MG63 (cell line): ENCODE data around the gene DNAJA4. TPM values are rescaled to one million over a fixed set of nuclear protein-coding genes. Genes with fewer than 3 reads are reported as not detected.

Experiments
- DNase-seq: peaks from one replicate; pipeline ENCODE4 v3.0.0-alpha.2; 2020
- H3K27me3 ChIP-seq: fragments of 250-450 bp; sonication (Bioruptor Pico); 2 replicates; pipeline ENCODE4 v1.5.1; 2020; ENCODE audit warnings: mild to moderate bottlenecking, moderate library complexity
- H3K36me3 ChIP-seq: fragments of 250-450 bp; sonication (Bioruptor Pico); 2 replicates; pipeline ENCODE4 v1.5.1; 2020; ENCODE audit warnings: mild to moderate bottlenecking, moderate library complexity
- H3K4me3 ChIP-seq: fragments of 250-450 bp; sonication (Bioruptor Pico); 2 replicates; pipeline ENCODE4 v1.5.1; 2020; ENCODE audit warnings: mild to moderate bottlenecking, moderate library complexity
- H3K9me3 ChIP-seq: fragments of 250-450 bp; sonication (Bioruptor Pico); 2 replicates; pipeline ENCODE4 v1.5.1; 2020; ENCODE audit warnings: mild to moderate bottlenecking, moderate library complexity
- total RNA-seq: library from RNA; depleted of rRNA; stranded (reverse); fragments of >200 nt; shearing (Covaris generic); gene quantifications from 2 replicates; pipeline ENCODE4 v1.2.3, GENCODE V29; 2014; ENCODE audit warnings: low replicate concordance; rRNA removed

DNAJA4 gene
- not detected in 2 replicates for total RNA-seq

- Histone ChIP-seq H3K27me3 (no peaks in the 10 kb centered on the region), H3K9me3 (no peaks in the 10 kb centered on the region), H3K36me3 (no peaks in the 10 kb centered on the region), H3K4me3 (no peak within 1 kb of the TSS)
- peak; percentile 9 for DNase-seq
These were observed at the start of gene DNAJA4 for GRCh38 chr15:78264304-78265136. Gene DNAJA4 (plus strand): TSS chr15:78264562. CDS start chr15:78264764, 202 bp downstream.

GRCh38 chr15:78216276-78217104, 47.9 kb upstream of the DNAJA4 start:
- peak; percentile 96 for DNase-seq
- Histone ChIP-seq H3K27me3 (no peaks in the 10 kb centered on the region), H3K4me3 (no peak overlapping the region), H3K36me3 (no peaks in the 10 kb centered on the region), H3K9me3 (no peaks in the 10 kb centered on the region)

DNA sequence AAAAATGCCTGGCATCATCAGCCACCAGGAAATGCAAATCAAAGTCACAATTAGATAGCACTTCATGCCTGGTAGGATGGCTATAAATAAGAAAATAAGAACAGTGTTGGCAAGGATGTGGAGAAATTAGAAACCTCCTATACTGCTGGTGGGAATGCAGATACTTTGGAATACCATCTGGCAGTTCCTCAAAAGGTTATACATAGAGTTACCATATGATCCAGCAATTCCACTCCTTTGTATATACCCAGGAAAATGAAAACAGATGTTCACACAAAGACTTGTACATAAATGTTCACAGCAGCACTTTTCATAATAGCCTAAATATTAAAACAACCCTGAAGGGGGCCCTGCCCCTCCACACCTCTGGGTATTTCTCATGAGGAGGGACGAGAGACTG, 43.6 kb upstream of the DNAJA4 start:
- Histone ChIP-seq H3K4me3 (no peak overlapping the region), H3K36me3 (no peaks in the 10 kb centered on the region), H3K9me3 (peaks cover 4% of the 10 kb centered on the region; the same call in 1 of the 2 replicates), H3K27me3 (no peaks in the 10 kb centered on the region)
- DNase-seq = no peak

DNA sequence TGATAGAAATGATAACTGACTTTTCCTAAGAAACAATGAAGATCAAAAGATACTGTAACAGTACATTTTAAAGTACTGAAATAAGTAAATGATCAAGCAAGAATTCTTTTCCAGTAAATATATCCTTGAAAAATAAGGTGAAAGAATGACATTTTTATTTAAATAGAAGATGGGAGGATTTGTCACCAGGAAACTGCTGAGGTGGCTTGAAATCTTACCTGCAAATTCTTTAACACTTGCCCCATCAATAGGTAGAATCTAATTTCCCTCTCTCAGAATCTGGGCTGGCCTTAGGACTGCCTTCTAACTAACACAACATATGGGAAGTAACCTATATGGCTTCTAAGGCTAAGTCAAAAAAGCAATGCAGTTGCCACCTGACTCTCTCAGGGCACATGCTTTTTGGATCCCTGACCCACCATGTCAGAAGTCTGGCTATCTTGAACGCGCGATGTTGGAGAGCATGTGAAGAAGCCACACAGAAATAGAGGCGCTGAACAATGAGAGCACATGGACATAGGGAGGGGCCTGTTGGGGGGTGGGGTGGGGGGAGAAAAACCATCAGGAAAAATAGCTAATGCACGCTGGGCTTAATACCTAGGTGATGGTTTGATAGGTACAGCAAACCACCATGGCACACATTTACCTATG, 41.5 kb upstream of the DNAJA4 start:
- H3K36me3 ChIP-seq = no peaks in the 10 kb centered on the region
- no peaks in the 10 kb centered on the region for H3K27me3 ChIP-seq
- H3K4me3 ChIP-seq = no peak overlapping the region
- no peak for DNase-seq
- H3K9me3 ChIP-seq = peaks cover 4% of the 10 kb centered on the region; the same call in 1 of the 2 replicates

DNA sequence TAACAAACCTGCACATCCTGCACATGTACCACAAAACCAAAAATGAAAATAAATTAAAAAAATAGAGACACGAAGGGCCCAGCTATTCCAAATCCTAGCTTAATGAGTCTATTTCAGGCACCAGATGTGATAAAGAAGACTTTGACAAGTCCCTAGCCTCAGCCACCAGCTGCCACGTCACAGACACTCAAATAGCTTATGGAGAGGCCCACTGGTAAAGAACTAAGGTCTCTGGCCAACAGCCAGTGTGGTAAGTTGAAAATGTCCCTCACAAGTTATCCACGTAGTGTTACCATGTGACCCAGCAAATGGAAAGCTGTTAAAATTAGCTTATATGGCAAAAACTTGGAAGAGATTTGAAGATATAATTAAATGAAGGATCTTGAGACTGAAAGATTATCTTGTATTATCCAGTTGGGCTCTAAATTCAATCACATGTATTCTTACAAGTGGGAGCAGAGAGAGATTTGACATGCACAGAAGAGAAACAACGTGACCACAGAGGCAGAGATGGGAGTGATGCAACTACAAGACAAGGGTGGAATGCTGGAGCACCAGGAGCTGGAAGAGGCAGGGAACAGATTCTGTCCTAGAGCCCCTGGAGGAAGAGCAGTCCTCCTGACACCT, 40.9 kb upstream of the DNAJA4 start:
- no peak for DNase-seq
- H3K27me3 ChIP-seq = no peaks in the 10 kb centered on the region
- no peaks in the 10 kb centered on the region for H3K36me3 ChIP-seq
- H3K9me3 ChIP-seq = peaks cover 4% of the 10 kb centered on the region; the same call in 1 of the 2 replicates
- no peak overlapping the region for H3K4me3 ChIP-seq

DNA sequence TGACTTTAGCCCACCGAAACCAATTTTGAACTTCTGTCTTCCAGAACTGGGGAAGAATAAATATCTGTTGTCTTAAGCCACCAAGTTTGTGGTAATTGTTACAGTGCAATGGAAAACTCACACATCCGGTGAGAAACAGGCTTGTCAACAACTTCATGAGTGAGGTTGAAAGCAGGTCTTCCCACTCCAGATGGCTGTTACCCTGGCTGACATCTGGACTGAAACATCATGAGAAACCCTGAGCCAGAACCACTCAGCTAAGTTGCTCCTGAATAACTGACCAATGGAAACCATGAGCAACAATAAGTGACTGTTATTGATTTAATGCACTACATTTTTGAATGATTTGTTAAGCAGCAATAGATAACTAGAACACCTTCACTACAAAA, 40.3 kb upstream of the DNAJA4 start:
- H3K27me3 ChIP-seq = no peaks in the 10 kb centered on the region
- H3K4me3 ChIP-seq = no peak overlapping the region
- DNase-seq = no peak
- H3K36me3 ChIP-seq = no peaks in the 10 kb centered on the region
- peaks cover 4% of the 10 kb centered on the region; the same call in 1 of the 2 replicates for H3K9me3 ChIP-seq

- Histone ChIP-seq H3K4me3 (no peak overlapping the region), H3K36me3 (no peaks in the 10 kb centered on the region), H3K9me3 (peaks cover 4% of the 10 kb centered on the region; the same call in 1 of the 2 replicates), H3K27me3 (no peaks in the 10 kb centered on the region)
- DNase-seq = peak; percentile 64
These were observed 38.4 kb upstream of the DNAJA4 start for GRCh38 chr15:78225783-78226541.

DNA sequence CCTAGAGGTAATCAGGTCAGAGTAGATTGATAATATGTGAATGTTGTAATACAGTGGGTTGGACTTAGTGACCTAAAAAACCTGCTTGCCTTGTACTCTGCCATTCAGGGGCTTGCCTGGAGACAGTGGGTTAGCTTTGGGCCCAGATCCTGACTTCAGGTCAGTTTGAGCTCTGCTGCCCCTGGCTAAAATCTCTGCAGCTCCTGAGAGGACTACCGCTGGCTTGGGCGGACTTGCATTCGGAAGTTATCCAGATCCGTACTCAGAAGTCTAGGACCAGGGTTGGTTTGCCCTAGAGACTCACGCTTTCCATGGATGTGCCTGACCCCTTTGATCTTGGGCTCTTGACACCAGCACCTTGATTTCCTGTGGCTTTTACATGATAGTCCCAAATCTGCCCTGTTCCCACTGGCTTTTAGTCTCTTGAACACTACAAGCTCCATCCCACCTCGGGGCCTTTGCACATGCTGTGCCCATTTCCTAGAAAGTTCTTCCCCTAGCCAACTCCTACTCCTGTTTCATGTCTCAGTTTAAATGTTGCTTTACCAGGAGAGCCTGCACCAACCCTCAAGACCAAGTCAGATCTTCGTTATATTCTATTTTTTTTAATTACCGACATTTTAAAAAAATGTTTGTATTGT, 35.9 kb upstream of the DNAJA4 start:
- DNase-seq = no peak
- Histone ChIP-seq H3K9me3 (peaks cover 4% of the 10 kb centered on the region; the same call in 1 of the 2 replicates), H3K4me3 (no peak overlapping the region), H3K36me3 (no peaks in the 10 kb centered on the region), H3K27me3 (no peaks in the 10 kb centered on the region)

DNA sequence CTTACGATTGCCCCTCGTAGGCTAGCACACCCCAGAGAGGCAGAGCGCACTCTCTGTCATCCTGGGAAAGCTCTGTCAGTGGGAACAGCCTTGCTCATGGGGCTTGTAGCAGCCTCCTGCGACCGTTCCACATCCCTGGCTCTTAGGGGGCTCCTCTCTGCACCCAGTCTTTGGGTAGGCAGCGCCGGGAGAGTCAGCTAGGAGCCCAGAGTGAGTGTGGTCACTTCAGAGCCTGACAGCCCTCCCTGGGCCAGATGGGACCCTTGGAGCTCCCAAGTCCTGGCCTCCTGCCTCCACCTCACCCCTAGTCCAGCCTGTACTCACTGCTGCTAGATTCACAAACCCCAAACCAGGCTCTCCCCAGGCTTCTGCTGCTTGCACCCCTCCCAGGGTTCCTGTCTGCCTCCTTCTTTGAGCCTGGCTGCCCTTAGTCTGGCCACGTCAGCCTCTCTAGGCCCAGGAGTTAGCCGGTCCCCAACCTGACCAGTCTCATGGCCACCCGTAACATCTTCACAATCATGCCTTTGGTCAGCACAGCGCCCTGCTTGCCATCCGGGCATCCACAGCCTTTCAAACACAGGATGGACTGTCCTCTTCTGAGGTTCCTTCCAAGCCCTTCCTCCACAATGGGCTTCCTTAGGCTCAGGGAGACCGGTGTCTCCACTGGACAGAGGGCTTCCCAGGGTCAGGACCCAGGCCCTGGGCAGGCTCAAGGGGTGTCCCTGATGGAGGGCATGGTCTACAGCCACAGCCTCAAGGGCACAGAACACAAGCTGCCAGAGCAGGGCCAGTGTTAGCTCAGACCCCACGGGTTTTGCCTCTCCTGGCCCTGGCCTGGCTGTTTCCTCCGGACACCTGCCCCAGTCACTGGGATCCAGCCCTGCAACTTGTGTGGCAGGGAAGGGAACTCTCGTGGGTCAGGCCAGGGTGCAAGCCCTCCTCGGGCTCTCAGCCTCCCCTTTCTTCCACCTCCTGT, 34.6 kb upstream of the DNAJA4 start:
- Histone ChIP-seq H3K9me3 (peaks cover 3% of the 10 kb centered on the region; the same call in 1 of the 2 replicates), H3K4me3 (no peak overlapping the region), H3K27me3 (no peaks in the 10 kb centered on the region), H3K36me3 (no peaks in the 10 kb centered on the region)
- DNase-seq = no peak

GRCh38 chr15:78232951-78233350, 31.4 kb upstream of the DNAJA4 start:
- Histone ChIP-seq H3K27me3 (no peaks in the 10 kb centered on the region), H3K36me3 (no peaks in the 10 kb centered on the region), H3K4me3 (no peak overlapping the region), H3K9me3 (no peaks in the 10 kb centered on the region)
- DNase-seq = no peak

DNA sequence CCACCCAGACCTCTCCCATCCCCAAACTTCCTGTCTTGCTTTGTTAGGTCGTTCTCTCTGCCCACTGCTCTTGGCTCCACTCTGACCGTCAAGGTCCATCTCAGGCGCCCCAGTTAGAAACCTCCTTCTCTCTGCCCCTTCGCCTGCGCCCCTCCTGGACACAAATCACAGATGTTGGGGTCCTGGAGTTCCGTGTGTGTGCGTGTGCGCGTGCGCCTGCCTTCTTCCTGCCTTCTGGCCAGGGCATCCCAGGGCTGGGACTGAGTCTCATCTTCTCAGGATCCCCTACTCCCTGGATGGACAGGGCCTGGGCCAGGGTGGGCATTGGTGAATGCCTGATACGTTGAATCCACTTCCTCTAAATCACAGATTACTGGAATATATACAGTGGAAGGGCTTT, 30.9 kb upstream of the DNAJA4 start:
- Histone ChIP-seq H3K36me3 (no peaks in the 10 kb centered on the region), H3K9me3 (no peaks in the 10 kb centered on the region), H3K27me3 (no peaks in the 10 kb centered on the region), H3K4me3 (no peak overlapping the region)
- no peak for DNase-seq

- H3K36me3 ChIP-seq = no peaks in the 10 kb centered on the region
- H3K9me3 ChIP-seq = no peaks in the 10 kb centered on the region
- no peaks in the 10 kb centered on the region for H3K27me3 ChIP-seq
- no peak for DNase-seq
- H3K4me3 ChIP-seq = no peak within 1 kb of the TSS
These were observed 29.8 kb upstream of the DNAJA4 start, which contains the start of gene ACSBG1 for GRCh38 chr15:78234515-78235040. Gene ACSBG1 (minus strand): TSS chr15:78234565. CDS start chr15:78234501, 64 bp downstream.

DNA sequence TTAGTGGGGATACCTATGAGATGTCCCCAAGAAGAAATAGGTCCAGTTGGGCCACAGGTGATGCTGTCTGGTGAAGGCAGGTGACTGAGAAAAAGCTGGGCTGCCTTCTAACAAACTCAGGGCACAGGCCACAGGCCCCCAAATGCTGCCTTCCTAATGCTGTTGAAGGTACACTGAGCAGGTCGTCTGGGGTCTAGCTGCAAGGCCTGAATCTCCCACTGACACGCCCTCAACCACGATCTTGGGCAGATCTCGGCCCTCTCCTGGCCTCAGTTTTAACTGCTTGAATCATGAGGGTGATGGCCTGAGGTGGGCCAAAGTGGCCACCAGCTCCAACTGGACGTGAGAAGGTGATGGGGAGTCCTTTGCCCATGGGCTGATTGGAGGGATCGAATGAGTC, 27.9 kb upstream of the DNAJA4 start:
- Histone ChIP-seq H3K9me3 (no peaks in the 10 kb centered on the region), H3K4me3 (no peak overlapping the region), H3K27me3 (no peaks in the 10 kb centered on the region), H3K36me3 (no peaks in the 10 kb centered on the region)
- no peak for DNase-seq

GRCh38 chr15:78237146-78237545, 27.2 kb upstream of the DNAJA4 start:
- Histone ChIP-seq H3K9me3 (no peaks in the 10 kb centered on the region), H3K36me3 (no peaks in the 10 kb centered on the region), H3K4me3 (no peak overlapping the region), H3K27me3 (no peaks in the 10 kb centered on the region)
- DNase-seq = no peak
